GM12878 (cell line): ENCODE measurements around the gene CLIP2. TPM values are rescaled to one million over a fixed set of nuclear protein-coding genes. Genes with fewer than 3 reads are reported as not detected.

Experiments used
- BACH1 ChIP-seq: fragments of 450-650 bp; IDR thresholded peaks from 2 replicates; pipeline ENCODE4 v1.6.1; 2017; ENCODE audit warnings: mild to moderate bottlenecking, borderline replicate concordance
- BHLHE40 ChIP-seq, 2 experiments: fragments of 450-650 bp in 1 of 2; IDR thresholded peaks; 2 replicates each; pipeline ENCODE4 v1.6.1; 2011 to 2017; ENCODE audit warnings: low read depth in 2 of 2, borderline replicate concordance in 1 of 2, improper control_type of control experiment in 1 of 2, low read length in 1 of 2, mild to moderate bottlenecking in 1 of 2
- CTCF ChIP-seq, 3 experiments: IDR thresholded peaks in 2 of 3; conservative IDR thresholded peaks in 1 of 3; 2 replicates each; pipeline ENCODE4 v1.5.1; 2011; ENCODE audit warnings: low read depth in 3 of 3, low read length in 3 of 3, mild to moderate bottlenecking in 3 of 3, control low read depth in 2 of 3, moderate library complexity in 2 of 3, inconsistent platforms in 1 of 3, mixed read lengths in 1 of 3; ENCODE audit not compliant: control insufficient read depth in 2 of 3, insufficient read depth in 1 of 3; ENCODE audit errors: extremely low read depth in 1 of 3
- E4F1 ChIP-seq: fragments of 450-650 bp; IDR thresholded peaks from 2 replicates; pipeline ENCODE4 v1.6.1; 2018; ENCODE audit warnings: borderline replicate concordance, mild to moderate bottlenecking; ENCODE audit not compliant: partially characterized antibody
- ELK1 ChIP-seq: IDR thresholded peaks from 2 replicates; pipeline ENCODE4 v1.6.1; 2012; ENCODE audit warnings: low read depth, low read length, improper control_type of control experiment
- GATAD2B ChIP-seq: fragments of 450-650 bp; conservative IDR thresholded peaks from 2 replicates; pipeline ENCODE4 v1.6.1; 2017; ENCODE audit warnings: low read depth, mild to moderate bottlenecking, moderate library complexity
- HDAC2 ChIP-seq: fragments of 200-600 bp; sonication (generic); IDR thresholded peaks from 2 replicates; pipeline ENCODE4 v1.6.1; 2017
- HDAC6 ChIP-seq: fragments of 200-600 bp; sonication (generic); IDR thresholded peaks from one replicate; pipeline ENCODE4 v1.8.0; 2017; ENCODE audit warnings: antibody characterized with exemption; ENCODE audit not compliant: unreplicated experiment
- MTA2 ChIP-seq: fragments of 450-650 bp; IDR thresholded peaks from 2 replicates; pipeline ENCODE4 v1.6.1; 2016; ENCODE audit warnings: low read depth, mild to moderate bottlenecking, moderate library complexity
- MTA3 ChIP-seq: IDR thresholded peaks from 2 replicates; pipeline ENCODE4 v1.6.1; 2012; ENCODE audit warnings: low read length, inconsistent platforms, borderline replicate concordance
- RELA ChIP-seq: fragments of 450-650 bp; IDR thresholded peaks from 2 replicates; pipeline ENCODE4 v1.8.0; 2014; ENCODE audit warnings: borderline replicate concordance; ENCODE audit not compliant: partially characterized antibody
- SMAD1 ChIP-seq: fragments of 450-650 bp; IDR thresholded peaks from 2 replicates; pipeline ENCODE4 v1.6.1; 2018; ENCODE audit warnings: mild to moderate bottlenecking, low read depth; ENCODE audit not compliant: partially characterized antibody
- SMARCA5 ChIP-seq: fragments of 450-650 bp; IDR thresholded peaks from 2 replicates; pipeline ENCODE4 v1.6.1; 2017; ENCODE audit warnings: mild to moderate bottlenecking
- SPI1 ChIP-seq: IDR thresholded peaks from 2 replicates; pipeline ENCODE4 v1.6.1; 2011; ENCODE audit warnings: low read depth, mild to moderate bottlenecking, low read length, moderate library complexity, borderline replicate concordance; ENCODE audit not compliant: insufficient read depth
- STAT3 ChIP-seq: IDR thresholded peaks from 2 replicates; pipeline ENCODE4 v1.6.1; 2011; ENCODE audit warnings: low read depth, low read length, improper control_type of control experiment
- SUZ12 ChIP-seq: fragments of 200-600 bp; sonication (generic); IDR thresholded peaks from one replicate; pipeline ENCODE4 v1.6.1; 2018; ENCODE audit warnings: antibody characterized with exemption, mild to moderate bottlenecking; ENCODE audit not compliant: unreplicated experiment
- TCF3 ChIP-seq: IDR thresholded peaks from 2 replicates; pipeline ENCODE4 v1.6.1; 2012; ENCODE audit warnings: low read depth, mild to moderate bottlenecking, low read length, borderline replicate concordance; ENCODE audit not compliant: insufficient read depth
- ZBTB4 ChIP-seq: fragments of 450-650 bp; formaldehyde crosslinking; IDR thresholded peaks from 2 replicates; pipeline ENCODE4 v1.4.0; 2022; ENCODE audit warnings: mild to moderate bottlenecking, moderate library complexity
- ZNF622 ChIP-seq: fragments of 450-650 bp; IDR thresholded peaks from 2 replicates; pipeline ENCODE4 v1.6.1; 2017; ENCODE audit warnings: mild to moderate bottlenecking, inconsistent platforms
- polyA plus RNA-seq, 11 experiments: library from polyadenylated mRNA; depleted of rRNA in 4 of 11; unstranded in 6 of 11; stranded (reverse) in 5 of 11; fragments of >200 nt; fragmentation: Nextera tagmentation in 4 of 11; fragmentation: Illumina TruSeq in 1 of 11; extraction: Ambion mirVana in 4 of 11; extraction: Trizol in 1 of 11; gene quantifications; 1 replicate in 1 of 11; 2 replicates in 10 of 11; pipeline versions ENCODE4 v1.2.1 to v1.2.3, GENCODE V29; 2011 to 2016; ENCODE audit warnings: inconsistent platforms in 2 of 11, missing spikeins in 2 of 11, low read depth in 1 of 11
- total RNA-seq, 4 experiments: library from RNA; depleted of rRNA in 3 of 4; stranded (reverse); fragments of >200 nt in 3 of 4; fragmentation: Illumina TruSeq in 1 of 4; extraction: Trizol in 1 of 4; gene quantifications; 2 replicates each; pipeline versions ENCODE4 v1.2.1 to v1.2.3, GENCODE V29; 2013 to 2021

Gene CLIP2
- total and polyA plus RNA-seq, 10 of the 15 experiments (the other 5 are each of a cell fraction or from before 2014, with no cell fraction given), result 0.26 to 56.3 (median 21.0) TPM

GRCh38 chr7:74417419-74417971, 128.3 kb downstream of the CLIP2 start (continued):
- TF ChIP-seq CTCF (IDR thresholded peaks at IDR 0.05 in 2 of 3, conservative IDR thresholded peaks at IDR 0.05 in 1 of 3; ENCODE audit: control insufficient read depth in 2 of 3, extremely low read depth in 1 of 3, insufficient read depth in 1 of 3, low read depth in 3 of 3, low read length in 3 of 3) (peak; percentile 91 to 99 (median 93)), MTA3 (no peak), BHLHE40 (IDR thresholded peaks at IDR 0.05; ENCODE audit: borderline replicate concordance in 1 of 2, low read depth in 2 of 2, low read length in 1 of 2) (peak in 1 of 2 experiments; percentile 25; a peak in 2 of 4 replicates), RELA (peak; percentile 57), HDAC6 (no peak), SMAD1 (no peak), ELK1 (no peak), ZBTB4 (CRISPR knock-in tag) (no peak), MTA2 (no peak), E4F1 (no peak), HDAC2 (no peak), SMARCA5 (peak; percentile 71), STAT3 (no peak), BACH1 (peak; percentile 52), ZNF622 (no peak), TCF3 (no peak), SPI1 (no peak), GATAD2B (0 out of 2 replicates have a peak, but pooled peaks have one; percentile 32), SUZ12 (no peak)
